ENCODE results near the gene STMND1.

STMND1 gene

DNA sequence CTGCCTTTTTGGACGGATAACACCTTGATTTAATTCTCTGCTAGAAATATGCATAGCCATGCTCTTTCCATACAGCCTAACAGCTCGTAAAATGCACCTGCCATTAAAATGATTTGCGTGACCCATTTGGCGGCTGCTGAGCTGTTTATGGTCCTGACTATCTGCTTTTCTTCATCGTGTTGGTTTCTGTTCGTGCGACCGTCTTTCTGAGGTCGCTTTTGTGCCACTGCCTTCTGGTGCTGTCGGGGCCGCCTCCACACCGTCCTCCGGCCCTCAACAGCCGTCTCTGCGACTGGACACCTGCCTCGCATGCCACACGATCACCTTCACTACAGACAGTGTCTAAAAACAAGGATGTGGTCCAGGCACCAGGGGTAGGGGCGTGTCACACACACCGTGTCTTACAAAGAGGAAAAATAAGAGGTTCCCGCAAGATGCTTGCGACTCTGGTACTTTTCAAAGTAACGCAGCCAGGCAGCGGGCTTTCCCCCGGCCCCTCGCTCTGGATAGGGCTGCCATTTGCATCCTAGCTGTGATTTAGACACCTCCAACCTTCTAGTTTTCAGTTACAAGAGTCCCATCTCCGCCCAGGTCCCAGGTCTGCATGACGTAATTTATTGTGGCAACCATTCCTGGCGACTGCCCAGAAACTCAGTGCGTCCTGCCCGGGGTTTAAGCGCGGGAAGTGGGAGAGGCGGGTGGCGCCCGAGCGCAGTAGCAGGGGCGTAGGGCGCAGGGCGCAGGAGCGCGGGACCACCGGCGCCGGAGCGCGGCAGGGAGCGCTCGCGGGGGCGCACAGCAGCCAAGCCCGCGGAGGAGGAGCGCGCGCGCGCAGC is at the start of gene STMND1:
STMND1 (plus strand) TSS at position 629 of the 836 bp plus-strand sequence. CDS start 208 bp downstream, outside the sequence.
- H3K36me3 ChIP-seq (replicated peaks): no peaks in the 10 kb centered on the region
- in situ Hi-C loops (cut with HindIII; ENCODE audit: low pct_ligation_motif_present, low sequenced_read_pairs): no loop called here
- TF ChIP-seq, protein P1, sequence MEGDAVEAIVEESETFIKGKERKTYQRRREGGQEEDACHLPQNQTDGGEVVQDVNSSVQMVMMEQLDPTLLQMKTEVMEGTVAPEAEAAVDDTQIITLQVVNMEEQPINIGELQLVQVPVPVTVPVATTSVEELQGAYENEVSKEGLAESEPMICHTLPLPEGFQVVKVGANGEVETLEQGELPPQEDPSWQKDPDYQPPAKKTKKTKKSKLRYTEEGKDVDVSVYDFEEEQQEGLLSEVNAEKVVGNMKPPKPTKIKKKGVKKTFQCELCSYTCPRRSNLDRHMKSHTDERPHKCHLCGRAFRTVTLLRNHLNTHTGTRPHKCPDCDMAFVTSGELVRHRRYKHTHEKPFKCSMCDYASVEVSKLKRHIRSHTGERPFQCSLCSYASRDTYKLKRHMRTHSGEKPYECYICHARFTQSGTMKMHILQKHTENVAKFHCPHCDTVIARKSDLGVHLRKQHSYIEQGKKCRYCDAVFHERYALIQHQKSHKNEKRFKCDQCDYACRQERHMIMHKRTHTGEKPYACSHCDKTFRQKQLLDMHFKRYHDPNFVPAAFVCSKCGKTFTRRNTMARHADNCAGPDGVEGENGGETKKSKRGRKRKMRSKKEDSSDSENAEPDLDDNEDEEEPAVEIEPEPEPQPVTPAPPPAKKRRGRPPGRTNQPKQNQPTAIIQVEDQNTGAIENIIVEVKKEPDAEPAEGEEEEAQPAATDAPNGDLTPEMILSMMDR (IDR thresholded peaks at IDR 0.05; ENCODE audit: low read depth, low read length, missing control alignments): no peak
- no peak within 1 kb of the TSS for H3K27ac ChIP-seq
- peaks cover 6% of the 10 kb centered on the region for H3K27me3 ChIP-seq (replicated peaks)
- peak within 1 kb of the TSS; percentile 47 for H3K4me3 ChIP-seq (ENCODE audit: low read depth, low read length)
- no peak for DNase-seq

DNA sequence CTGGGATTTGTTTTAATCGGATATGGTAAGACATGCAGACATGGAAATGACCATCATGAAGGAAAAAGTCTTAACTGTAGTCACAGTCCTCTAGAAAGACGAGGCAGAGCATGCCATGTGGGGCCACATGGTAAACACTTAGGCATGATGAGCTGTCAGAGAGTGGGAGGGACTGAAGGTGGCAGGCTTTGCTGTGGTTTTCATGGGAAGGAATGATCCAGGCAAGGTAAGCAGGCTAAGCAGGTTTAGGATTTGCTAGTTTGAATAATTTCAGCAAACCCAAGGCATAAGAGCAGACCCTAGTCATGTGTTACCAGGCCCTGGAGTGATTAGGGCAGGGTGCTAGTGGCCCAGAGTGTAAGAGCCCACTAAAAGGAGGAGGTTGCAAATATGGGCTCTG is 47.2 kb upstream of the STMND1 start:
- Histone ChIP-seq H3K4me3 (ENCODE audit: low read depth, low read length) (no peak overlapping the region), H3K36me3 (replicated peaks) (no peaks in the 10 kb centered on the region), H3K27ac (no peak overlapping the region), H3K27me3 (replicated peaks) (no peaks in the 10 kb centered on the region)
- no peak for DNase-seq
- TF ChIP-seq, protein P1 (IDR thresholded peaks at IDR 0.05; ENCODE audit: low read depth, low read length, missing control alignments): no peak
- in situ Hi-C loops (cut with HindIII; ENCODE audit: low pct_ligation_motif_present, low sequenced_read_pairs): no loop called here

DNA sequence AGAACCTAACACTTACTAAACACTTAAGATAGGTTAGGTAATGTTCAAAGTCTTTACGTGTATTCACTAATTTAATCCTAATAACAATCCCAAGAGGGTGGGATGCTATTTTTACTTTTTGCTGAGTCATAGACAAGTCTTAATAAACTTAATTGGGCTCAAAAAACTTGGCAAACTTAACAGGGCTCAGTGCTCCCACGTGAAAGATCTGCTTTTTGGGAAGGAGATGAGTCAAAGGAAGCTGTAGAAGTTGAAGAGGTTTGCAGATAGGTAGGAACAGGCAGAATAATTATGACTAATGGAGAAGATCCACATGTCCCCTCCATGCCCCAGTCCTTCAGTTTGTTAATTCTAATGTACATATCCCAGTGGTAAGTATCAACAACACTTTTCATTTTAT is 44.5 kb upstream of the STMND1 start:
- no peak overlapping the region for H3K4me3 ChIP-seq (ENCODE audit: low read depth, low read length)
- no peaks in the 10 kb centered on the region for H3K36me3 ChIP-seq (replicated peaks)
- in situ Hi-C loops (cut with HindIII; ENCODE audit: low pct_ligation_motif_present, low sequenced_read_pairs): no loop called here
- no peak overlapping the region for H3K27ac ChIP-seq
- H3K27me3 ChIP-seq (replicated peaks): no peaks in the 10 kb centered on the region
- TF ChIP-seq, protein P1 (IDR thresholded peaks at IDR 0.05; ENCODE audit: low read depth, low read length, missing control alignments): no peak
- DNase-seq: no peak

DNA sequence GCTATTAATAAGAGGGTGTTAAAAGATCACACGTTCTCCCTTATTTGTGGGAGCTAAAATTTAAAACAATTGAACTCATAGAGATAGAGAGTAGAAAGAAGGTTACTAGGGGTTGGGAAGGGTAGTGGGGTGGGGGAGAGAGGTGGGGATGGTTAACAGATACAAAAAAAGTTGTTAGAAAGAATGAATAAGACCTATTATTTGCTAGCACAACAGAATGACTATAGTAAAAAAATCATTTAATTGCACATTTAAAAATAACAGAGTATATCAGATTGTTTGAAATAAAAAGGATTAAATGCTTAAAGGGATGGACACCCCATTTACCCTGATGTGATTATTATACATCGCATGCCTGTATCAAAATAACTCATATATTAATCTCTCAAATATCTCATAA is 43.3 kb upstream of the STMND1 start:
- H3K36me3 ChIP-seq (replicated peaks): no peaks in the 10 kb centered on the region
- H3K4me3 ChIP-seq (ENCODE audit: low read depth, low read length): no peak overlapping the region
- DNase-seq: no peak
- no peaks in the 10 kb centered on the region for H3K27me3 ChIP-seq (replicated peaks)
- no peak overlapping the region for H3K27ac ChIP-seq
- TF ChIP-seq, protein P1 (IDR thresholded peaks at IDR 0.05; ENCODE audit: low read depth, low read length, missing control alignments): no peak
- in situ Hi-C loops (cut with HindIII; ENCODE audit: low pct_ligation_motif_present, low sequenced_read_pairs): no loop called here

DNA sequence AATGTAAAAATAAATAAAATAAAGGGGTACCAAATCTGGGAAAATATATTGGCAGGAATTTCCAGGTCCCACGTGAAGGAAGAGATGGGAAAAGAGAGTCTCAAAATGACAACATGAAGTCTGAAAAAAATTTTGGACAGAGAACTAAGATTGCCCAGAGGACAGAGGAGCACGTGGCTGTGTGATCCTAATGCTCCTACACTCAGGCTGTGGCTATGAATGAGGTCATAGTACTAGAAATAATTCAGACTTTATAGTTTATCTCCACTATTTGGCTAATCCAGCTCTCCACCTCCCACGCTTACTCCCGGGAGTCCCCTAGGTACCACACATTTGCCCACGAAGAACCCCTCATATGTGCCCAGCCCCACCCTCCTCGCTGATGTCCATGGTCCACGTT is 42.8 kb upstream of the STMND1 start:
- TF ChIP-seq, protein P1 (IDR thresholded peaks at IDR 0.05; ENCODE audit: low read depth, low read length, missing control alignments): no peak
- in situ Hi-C loops (cut with HindIII; ENCODE audit: low pct_ligation_motif_present, low sequenced_read_pairs): no loop called here
- Histone ChIP-seq H3K27me3 (replicated peaks) (no peaks in the 10 kb centered on the region), H3K36me3 (replicated peaks) (no peaks in the 10 kb centered on the region), H3K27ac (no peak overlapping the region), H3K4me3 (ENCODE audit: low read depth, low read length) (no peak overlapping the region)
- DNase-seq: no peak

Data from brain microvascular endothelial cell (primary cell).